ENCODE data around the gene GAL3ST1. TPM values are rescaled to one million over a fixed set of nuclear protein-coding genes. Genes with fewer than 3 reads are reported as not detected.
"Not testable (repeated sequence)": the region's sequence is repeated elsewhere in the genome, so short reads cannot be mapped to it uniquely, and the experiment has no call there.

Gene GAL3ST1
- total RNA-seq, 6 donors from 2014 or later: 1.7 to 8.4 (median 3.5) TPM

- ATAC-seq (ENCODE audit: low FRiP score in 2 of 2) (no peak), DNase-seq (no peak)
- no peaks in the 10 kb centered on the region for H3K27me3 ChIP-seq
- TF ChIP-seq EP300 (IDR thresholded peaks at IDR 0.05) (no peak), CTCF (IDR thresholded peaks at IDR 0.05) (no peak), POLR2AphosphoS5 (IDR thresholded peaks at IDR 0.05) (no peak), POLR2A (IDR thresholded peaks at IDR 0.05) (no peak)
- no peak overlapping the region for H3K4me3 ChIP-seq
- no peak overlapping the region for H3K27ac ChIP-seq
- WGBS, 2 donors: 48 to 61% methylated on average over 2 of the region's 2 CpGs
- no peaks in the 10 kb centered on the region for H3K9me3 ChIP-seq
- peaks cover 4 to 7% (median 5%) of the 10 kb centered on the region in 4 donors for H3K4me1 ChIP-seq
- H3K36me3 ChIP-seq: no peaks in the 10 kb centered on the region
Measured at GRCh38 chr22:30596199-30596598, 21.7 kb upstream of the GAL3ST1 start.

DNA sequence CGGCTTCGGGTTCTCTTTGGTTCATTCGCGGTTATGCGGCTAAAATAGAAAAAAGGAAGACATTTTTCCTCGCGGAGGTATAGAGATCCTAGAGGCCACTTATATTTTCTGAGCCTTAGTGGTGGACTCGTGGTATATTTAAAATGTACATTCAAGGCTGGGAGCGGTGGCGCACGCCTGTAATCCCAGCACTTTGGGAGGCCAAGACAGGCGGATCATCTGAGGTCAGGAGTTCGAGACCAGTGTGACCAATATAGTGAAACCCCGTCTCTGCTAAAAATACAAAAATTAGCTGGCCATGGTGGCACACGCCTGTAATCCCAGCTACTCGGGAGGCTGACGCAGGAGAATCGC lies 17.9 kb upstream of the GAL3ST1 start:
- not testable (repeated sequence) for H3K27me3 ChIP-seq; H3K27ac ChIP-seq; ATAC-seq (ENCODE audit: low FRiP score in 2 of 2); DNase-seq; H3K9me3 ChIP-seq
- Histone ChIP-seq H3K36me3 (peaks cover 7 to 20% (median 18%) of the 10 kb centered on the region in 4 donors), H3K4me3 (peak overlapping the region in 3 of 4 donors; percentile 74 to 96 (median 82)), H3K4me1 (peaks cover 16 to 22% (median 18%) of the 10 kb centered on the region in 4 donors)
- 34 to 39% methylated on average over 18 of the region's 18 CpGs for WGBS, 2 donors

DNA sequence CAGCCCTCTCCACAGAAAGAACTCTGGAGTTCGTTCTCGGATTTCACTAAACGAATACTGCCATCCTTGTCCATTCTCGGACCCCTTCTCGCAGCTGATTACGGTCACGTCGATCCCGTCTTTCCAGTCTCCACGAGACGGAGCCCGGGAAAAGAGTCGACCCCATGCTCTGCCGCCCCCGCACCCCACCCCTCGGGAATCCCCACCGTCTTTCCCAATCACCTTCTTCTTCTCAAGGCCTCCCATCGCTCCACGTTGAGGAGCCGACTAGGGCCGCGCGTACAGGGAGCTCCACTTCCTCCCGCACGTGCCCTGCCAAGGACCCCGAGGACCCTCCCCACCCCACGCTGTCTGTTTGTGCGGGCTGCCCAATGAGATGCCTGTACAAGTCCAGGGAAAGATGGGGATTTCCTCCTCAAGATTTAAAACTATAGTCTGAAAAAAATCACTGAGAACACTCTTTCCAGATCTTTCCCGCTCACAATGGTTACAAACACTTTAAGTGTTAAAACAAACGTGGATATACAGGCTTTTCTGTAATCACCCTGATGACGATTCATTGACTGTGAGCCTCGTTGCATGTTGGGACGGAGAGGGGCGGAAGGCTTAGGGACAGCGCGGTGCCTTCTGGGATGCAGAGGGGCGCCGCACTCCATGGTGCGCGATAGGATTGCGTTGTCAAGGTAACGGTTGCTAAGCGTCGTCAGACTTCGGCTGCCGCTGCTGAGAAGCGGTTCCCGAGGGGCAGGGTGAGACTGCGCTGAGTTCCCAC lies 17.3 kb upstream of the GAL3ST1 start, which contains the start of gene PES1:
Gene PES1, minus strand, starts transcription at position 323 of the 772 bp plus-strand sequence. Its CDS starts 77 bp downstream, at position 246.
- WGBS, 2 donors: 0 to 1% methylated on average over 40 to 49 of the region's 49 CpGs
- TF ChIP-seq POLR2AphosphoS5 (IDR thresholded peaks at IDR 0.05) (peak; percentile 59 to 75), EP300 (IDR thresholded peaks at IDR 0.05) (no peak), POLR2A (IDR thresholded peaks at IDR 0.05) (peak in 2 of 4 donors; percentile 19 to 47), CTCF (IDR thresholded peaks at IDR 0.05) (no peak)
- Histone ChIP-seq H3K4me1 (peaks cover 16 to 22% (median 18%) of the 10 kb centered on the region in 4 donors), H3K9me3 (no peaks in the 10 kb centered on the region), H3K36me3 (peaks cover 13 to 25% (median 24%) of the 10 kb centered on the region in 4 donors), H3K27ac (peak within 1 kb of the TSS; percentile 77 to 84 (median 82)), H3K27me3 (no peaks in the 10 kb centered on the region), H3K4me3 (peak within 1 kb of the TSS; percentile 74 to 96 (median 88))
- peak; percentile 98 to 99 for ATAC-seq (ENCODE audit: low FRiP score in 2 of 2)
- DNase-seq: peak; percentile 95 to 97

GRCh38 chr22:30591191-30591587 lies 16.7 kb upstream of the GAL3ST1 start:
- peaks cover 18 to 31% (median 30%) of the 10 kb centered on the region in 4 donors for H3K36me3 ChIP-seq
- peak overlapping the region; percentile 74 to 96 (median 88) for H3K4me3 ChIP-seq
- no peaks in the 10 kb centered on the region for H3K27me3 ChIP-seq
- no peak for DNase-seq
- H3K27ac ChIP-seq: peak overlapping the region; percentile 77 to 84 (median 82)
- WGBS, 2 donors: 6 to 7% methylated on average over 14 of the region's 14 CpGs
- H3K9me3 ChIP-seq: no peaks in the 10 kb centered on the region
- TF ChIP-seq CTCF (IDR thresholded peaks at IDR 0.05) (no peak), POLR2AphosphoS5 (IDR thresholded peaks at IDR 0.05) (no peak), POLR2A (IDR thresholded peaks at IDR 0.05) (no peak), EP300 (IDR thresholded peaks at IDR 0.05) (no peak)
- H3K4me1 ChIP-seq: peaks cover 16 to 22% (median 18%) of the 10 kb centered on the region in 4 donors
- no peak for ATAC-seq (ENCODE audit: low FRiP score in 2 of 2)

- Histone ChIP-seq H3K9me3 (no peaks in the 10 kb centered on the region), H3K4me1 (peaks cover 12 to 18% (median 14%) of the 10 kb centered on the region in 4 donors), H3K4me3 (no peak overlapping the region), H3K36me3 (peaks cover 31 to 79% (median 77%) of the 10 kb centered on the region in 4 donors), H3K27ac (no peak overlapping the region), H3K27me3 (no peaks in the 10 kb centered on the region)
- DNase-seq: no peak
- no peak for TF ChIP-seq POLR2AphosphoS5 (IDR thresholded peaks at IDR 0.05)
- no peak for TF ChIP-seq EP300 (IDR thresholded peaks at IDR 0.05)
- TF ChIP-seq CTCF (IDR thresholded peaks at IDR 0.05): no peak
- no peak for TF ChIP-seq POLR2A (IDR thresholded peaks at IDR 0.05)
- ATAC-seq (ENCODE audit: low FRiP score in 2 of 2): no peak
- WGBS, 2 donors: 96% methylated on average over 8 of the region's 8 CpGs
Measured at GRCh38 chr22:30586414-30586813, 11.9 kb upstream of the GAL3ST1 start.
